T-helper 17 cell (primary cell): ENCODE measurements around the gene G0S2. TPM values are rescaled to one million over a fixed set of nuclear protein-coding genes. Genes with fewer than 3 reads are reported as not detected.

ENCODE experiments used
- ATAC-seq: fragments of 150-1000 bp; cut with Tn5 transposase; 2 replicates; pipeline ENCODE4 v1.10.0; 2021; ENCODE audit warnings: mild to moderate bottlenecking, moderate library complexity
- DNase-seq, 3 donors: peaks; one replicate each; pipeline versions ENCODE4 v3.0.0 to v3.0.0-alpha.2; 2020 to 2021
- H3K9me3 ChIP-seq: one replicate; pipeline ENCODE4 v1.7.0; 2013; ENCODE audit warnings: low read length, mild to moderate bottlenecking; ENCODE audit not compliant: control insufficient read depth, poor library complexity, severe bottlenecking
- H3K27ac Mint-ChIP-seq: one replicate; pipeline ENCODE4 v1.8.0; 2022; ENCODE audit warnings: mild to moderate bottlenecking, moderate library complexity, mixed read lengths
- H3K27me3 Mint-ChIP-seq: one replicate; pipeline ENCODE4 v1.8.0; 2022; ENCODE audit warnings: mixed read lengths
- H3K36me3 Mint-ChIP-seq: one replicate; pipeline ENCODE4 v1.8.0; 2022; ENCODE audit warnings: low read depth, mixed read lengths
- H3K4me1 Mint-ChIP-seq: one replicate; pipeline ENCODE4 v1.8.0; 2022; ENCODE audit warnings: mild to moderate bottlenecking, mixed read lengths
- H3K4me3 Mint-ChIP-seq: one replicate; pipeline ENCODE4 v1.8.0; 2022; ENCODE audit warnings: mild to moderate bottlenecking, moderate library complexity, mixed read lengths
- total RNA-seq, 4 donors: library from RNA in 2 of 4; stranded (reverse) in 2 of 4; gene quantifications; one replicate each; pipeline ENCODE4 v1.2.3 and lab custom pipeline; 2022 to 2026

The G0S2 gene
- total RNA-seq, 2 donors from 2014 or later = 6.6 to 13.5 TPM

GRCh38 chr1:209641832-209642172 lies 33.4 kb upstream of the G0S2 start:
- no peaks in the 10 kb centered on the region for H3K9me3 ChIP-seq
- Mint-ChIP-seq H3K36me3 (no peaks in the 10 kb centered on the region), H3K4me3 (no peak overlapping the region), H3K27ac (no peak overlapping the region), H3K4me1 (peaks cover 7% of the 10 kb centered on the region), H3K27me3 (no peaks in the 10 kb centered on the region)
- DNase-seq (no peak), ATAC-seq (no peak)

GRCh38 chr1:209642816-209643215 lies 32.4 kb upstream of the G0S2 start:
- no peak for DNase-seq
- ATAC-seq = no peak
- no peaks in the 10 kb centered on the region for H3K9me3 ChIP-seq
- H3K36me3 Mint-ChIP-seq = no peaks in the 10 kb centered on the region
- H3K27ac Mint-ChIP-seq = peak overlapping the region; percentile 27
- no peaks in the 10 kb centered on the region for H3K27me3 Mint-ChIP-seq
- H3K4me1 Mint-ChIP-seq = peaks cover 5% of the 10 kb centered on the region
- no peak overlapping the region for H3K4me3 Mint-ChIP-seq

GRCh38 chr1:209643285-209644020 lies 31.8 kb upstream of the G0S2 start:
- Mint-ChIP-seq H3K4me3 (no peak overlapping the region), H3K36me3 (no peaks in the 10 kb centered on the region), H3K4me1 (peaks cover 9% of the 10 kb centered on the region), H3K27ac (peak overlapping the region; percentile 27), H3K27me3 (no peaks in the 10 kb centered on the region)
- no peaks in the 10 kb centered on the region for H3K9me3 ChIP-seq
- DNase-seq (no peak), ATAC-seq (no peak)

- Mint-ChIP-seq H3K4me1 (peaks cover 16% of the 10 kb centered on the region), H3K4me3 (no peak overlapping the region), H3K27me3 (no peaks in the 10 kb centered on the region), H3K36me3 (no peaks in the 10 kb centered on the region), H3K27ac (peak overlapping the region; percentile 67)
- ATAC-seq (no peak), DNase-seq (no peak)
- no peaks in the 10 kb centered on the region for H3K9me3 ChIP-seq
Observed at GRCh38 chr1:209645574-209646452, 29.4 kb upstream of the G0S2 start.

- Mint-ChIP-seq H3K27me3 (no peaks in the 10 kb centered on the region), H3K27ac (peak overlapping the region; percentile 67), H3K4me3 (no peak overlapping the region), H3K36me3 (no peaks in the 10 kb centered on the region), H3K4me1 (peaks cover 20% of the 10 kb centered on the region)
- DNase-seq = no peak
- ATAC-seq = no peak
- H3K9me3 ChIP-seq = no peaks in the 10 kb centered on the region
Observed at GRCh38 chr1:209646558-209646957, 28.7 kb upstream of the G0S2 start.

- H3K27ac Mint-ChIP-seq = no peak overlapping the region
- H3K4me1 Mint-ChIP-seq = peaks cover 22% of the 10 kb centered on the region
- ATAC-seq (no peak), DNase-seq (no peak)
- no peak overlapping the region for H3K4me3 Mint-ChIP-seq
- H3K27me3 Mint-ChIP-seq = no peaks in the 10 kb centered on the region
- H3K36me3 Mint-ChIP-seq = no peaks in the 10 kb centered on the region
- no peaks in the 10 kb centered on the region for H3K9me3 ChIP-seq
Observed at GRCh38 chr1:209647156-209647555, 28.1 kb upstream of the G0S2 start.

GRCh38 chr1:209648346-209648745 lies 26.9 kb upstream of the G0S2 start:
- H3K36me3 Mint-ChIP-seq = no peaks in the 10 kb centered on the region
- DNase-seq = no peak
- no peaks in the 10 kb centered on the region for H3K9me3 ChIP-seq
- no peak overlapping the region for H3K4me3 Mint-ChIP-seq
- H3K27me3 Mint-ChIP-seq = no peaks in the 10 kb centered on the region
- H3K27ac Mint-ChIP-seq = no peak overlapping the region
- H3K4me1 Mint-ChIP-seq = peaks cover 26% of the 10 kb centered on the region
- no peak for ATAC-seq

GRCh38 chr1:209648931-209649776 lies 26.1 kb upstream of the G0S2 start:
- Mint-ChIP-seq H3K36me3 (no peaks in the 10 kb centered on the region), H3K27me3 (no peaks in the 10 kb centered on the region), H3K4me1 (peaks cover 28% of the 10 kb centered on the region), H3K27ac (peak overlapping the region; percentile 9), H3K4me3 (no peak overlapping the region)
- no peak for DNase-seq
- H3K9me3 ChIP-seq = no peaks in the 10 kb centered on the region
- no peak for ATAC-seq

GRCh38 chr1:209650454-209650853 lies 24.8 kb upstream of the G0S2 start:
- Mint-ChIP-seq H3K36me3 (no peaks in the 10 kb centered on the region), H3K4me3 (peak overlapping the region; percentile 43)

GRCh38 chr1:209651138-209651587 lies 24.0 kb upstream of the G0S2 start:
- peak overlapping the region; percentile 77 for H3K27ac Mint-ChIP-seq
- H3K27me3 Mint-ChIP-seq = no peaks in the 10 kb centered on the region
- H3K9me3 ChIP-seq = no peaks in the 10 kb centered on the region
- H3K4me1 Mint-ChIP-seq = peaks cover 30% of the 10 kb centered on the region
- H3K4me3 Mint-ChIP-seq = no peak overlapping the region
- peak; percentile 93 for ATAC-seq
- DNase-seq = peak in 2 of 3 donors; percentile 28 to 33
- H3K36me3 Mint-ChIP-seq = no peaks in the 10 kb centered on the region

More at GRCh38 chr1:209650454-209650853, 24.8 kb upstream of the G0S2 start:
- no peak for DNase-seq
- no peak for ATAC-seq
- Mint-ChIP-seq H3K27me3 (no peaks in the 10 kb centered on the region), H3K27ac (no peak overlapping the region), H3K4me1 (peaks cover 30% of the 10 kb centered on the region)
- no peaks in the 10 kb centered on the region for H3K9me3 ChIP-seq

GRCh38 chr1:209652121-209652735 lies 23.0 kb upstream of the G0S2 start, which contains the start of gene LAMB3:
TSS of gene LAMB3 (minus strand) at chr1:209652425. CDS start at chr1:209650944, 1,481 bp downstream.
- H3K4me1 Mint-ChIP-seq = peaks cover 30% of the 10 kb centered on the region
- ATAC-seq = no peak

GRCh38 chr1:209652873-209653401 lies 22.3 kb upstream of the G0S2 start:
- no peaks in the 10 kb centered on the region for H3K9me3 ChIP-seq
- DNase-seq (no peak), ATAC-seq (no peak)
- no peaks in the 10 kb centered on the region for H3K27me3 Mint-ChIP-seq
- peaks cover 35% of the 10 kb centered on the region for H3K4me1 Mint-ChIP-seq
- H3K27ac Mint-ChIP-seq = peak overlapping the region; percentile 77
- H3K36me3 Mint-ChIP-seq = no peaks in the 10 kb centered on the region
- H3K4me3 Mint-ChIP-seq = no peak overlapping the region

More at GRCh38 chr1:209652121-209652735, 23.0 kb upstream of the G0S2 start, which contains the start of gene LAMB3:
- Mint-ChIP-seq H3K4me3 (peak within 1 kb of the TSS; percentile 10), H3K27me3 (no peaks in the 10 kb centered on the region), H3K27ac (peak within 1 kb of the TSS; percentile 77), H3K36me3 (no peaks in the 10 kb centered on the region)
- no peak for DNase-seq
- no peaks in the 10 kb centered on the region for H3K9me3 ChIP-seq
